ENCODE data around the gene ZDHHC14.
"Not testable (repeated sequence)": the region's sequence is repeated elsewhere in the genome, so short reads cannot be mapped to it uniquely, and the experiment has no call there.

- not testable (repeated sequence) for TF ChIP-seq POLR2A (IDR thresholded peaks at IDR 0.05; ENCODE audit: low read length); GATA1 (IDR thresholded peaks at IDR 0.05; ENCODE audit: low read depth, low read length)
Measured at GRCh38 chr6:157720964-157721363, 340.0 kb downstream of the ZDHHC14 start.
